ENCODE data around the gene ZNF559.
A peak's percentile ranks its signal among the peaks of the same experiment; 100 is the strongest.
"Not testable (repeated sequence)": the region's sequence is repeated elsewhere in the genome, so short reads cannot be mapped to it uniquely, and the experiment has no call there.

Gene ZNF559

GRCh38 chr19:9309139-9309973 is 14.6 kb upstream of the ZNF559 start, which contains the start of gene ZNF699:
Gene ZNF699 (minus strand): TSS chr19:9309838. CDS start chr19:9305119, 4,719 bp downstream.
- TF ChIP-seq, protein P1, sequence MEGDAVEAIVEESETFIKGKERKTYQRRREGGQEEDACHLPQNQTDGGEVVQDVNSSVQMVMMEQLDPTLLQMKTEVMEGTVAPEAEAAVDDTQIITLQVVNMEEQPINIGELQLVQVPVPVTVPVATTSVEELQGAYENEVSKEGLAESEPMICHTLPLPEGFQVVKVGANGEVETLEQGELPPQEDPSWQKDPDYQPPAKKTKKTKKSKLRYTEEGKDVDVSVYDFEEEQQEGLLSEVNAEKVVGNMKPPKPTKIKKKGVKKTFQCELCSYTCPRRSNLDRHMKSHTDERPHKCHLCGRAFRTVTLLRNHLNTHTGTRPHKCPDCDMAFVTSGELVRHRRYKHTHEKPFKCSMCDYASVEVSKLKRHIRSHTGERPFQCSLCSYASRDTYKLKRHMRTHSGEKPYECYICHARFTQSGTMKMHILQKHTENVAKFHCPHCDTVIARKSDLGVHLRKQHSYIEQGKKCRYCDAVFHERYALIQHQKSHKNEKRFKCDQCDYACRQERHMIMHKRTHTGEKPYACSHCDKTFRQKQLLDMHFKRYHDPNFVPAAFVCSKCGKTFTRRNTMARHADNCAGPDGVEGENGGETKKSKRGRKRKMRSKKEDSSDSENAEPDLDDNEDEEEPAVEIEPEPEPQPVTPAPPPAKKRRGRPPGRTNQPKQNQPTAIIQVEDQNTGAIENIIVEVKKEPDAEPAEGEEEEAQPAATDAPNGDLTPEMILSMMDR (IDR thresholded peaks at IDR 0.05; ENCODE audit: low read length, missing control alignments), result no peak
- DNase-seq (ENCODE audit: low read depth), result peak; percentile 98
- H3K4me3 ChIP-seq (replicated peaks; ENCODE audit: low read depth, low read length), result peak within 1 kb of the TSS; percentile 77

- TF ChIP-seq, protein P1 (IDR thresholded peaks at IDR 0.05; ENCODE audit: low read length, missing control alignments), result no peak
- H3K4me3 ChIP-seq (replicated peaks; ENCODE audit: low read depth, low read length), result peak overlapping the region; percentile 77
- DNase-seq (ENCODE audit: low read depth), result peak; percentile 93
Observed at GRCh38 chr19:9309974-9310446, 14.0 kb upstream of the ZNF559 start.

DNA sequence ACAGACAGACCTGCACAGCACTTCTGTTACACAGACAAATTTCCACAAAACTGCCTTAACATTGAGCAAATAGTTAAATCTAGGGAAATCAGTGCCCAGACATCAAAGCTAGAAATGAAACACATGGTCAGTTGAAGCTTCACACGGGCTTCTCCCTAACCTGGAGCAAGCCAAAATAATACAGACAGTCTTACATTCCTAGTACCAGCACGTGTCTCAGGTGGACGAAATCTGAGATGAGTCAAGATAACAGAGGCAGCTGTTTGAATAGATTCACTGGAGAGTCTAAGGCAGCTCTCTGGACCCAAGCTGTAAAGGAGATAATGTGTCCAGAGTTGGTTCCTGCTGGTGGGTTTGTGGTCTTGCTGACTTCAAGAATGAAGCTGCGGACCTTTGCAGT is 10.2 kb upstream of the ZNF559 start:
- TF ChIP-seq, protein P1 (IDR thresholded peaks at IDR 0.05; ENCODE audit: low read length, missing control alignments), result no peak
- no peak overlapping the region for H3K4me3 ChIP-seq (replicated peaks; ENCODE audit: low read depth, low read length)
- DNase-seq (ENCODE audit: low read depth), result no peak

DNA sequence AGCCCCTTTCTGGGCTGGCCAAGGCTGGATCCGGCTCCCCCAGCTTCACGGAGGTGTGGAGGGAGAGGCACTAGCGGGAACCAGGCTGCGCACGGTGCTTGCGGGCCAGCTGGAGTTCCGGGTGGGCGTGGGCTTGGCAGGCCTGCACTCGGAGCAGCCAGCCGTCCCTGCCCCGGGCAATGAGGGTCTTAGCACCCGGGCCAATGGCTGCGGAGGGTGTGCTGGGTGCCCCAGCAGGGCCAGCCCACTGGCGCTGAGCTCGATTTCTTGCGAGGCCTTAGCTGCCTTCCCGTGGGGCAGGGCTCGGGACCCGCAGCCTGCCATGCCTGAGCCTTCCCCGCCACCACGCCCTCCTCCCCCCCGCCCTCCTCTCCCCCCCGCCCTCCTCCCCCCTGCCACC is 2.6 kb upstream of the ZNF559 start:
- TF ChIP-seq, protein P1 (IDR thresholded peaks at IDR 0.05; ENCODE audit: low read length, missing control alignments), result no peak
- DNase-seq (ENCODE audit: low read depth), result no peak
- no peak overlapping the region for H3K4me3 ChIP-seq (replicated peaks; ENCODE audit: low read depth, low read length)

DNA sequence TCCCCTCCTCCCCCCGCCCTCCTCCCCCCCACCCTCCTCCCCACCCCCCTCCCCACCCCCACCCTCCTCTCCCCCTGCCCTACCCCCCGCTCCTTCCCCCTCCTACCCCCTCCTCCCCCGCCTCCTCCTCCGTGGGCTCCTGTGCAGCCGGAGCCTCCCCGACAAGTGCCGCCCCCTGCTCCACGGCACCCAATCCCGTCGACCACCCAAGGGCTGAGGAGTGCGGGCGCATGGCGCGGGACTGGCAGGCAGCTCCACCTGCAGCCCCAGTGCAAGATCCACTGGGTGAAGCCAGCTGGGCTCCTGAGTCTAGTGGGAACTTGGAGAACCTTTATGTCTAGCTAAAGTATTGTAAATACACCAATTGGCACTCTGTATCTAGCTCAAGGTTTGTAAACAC is 2.2 kb upstream of the ZNF559 start:
- H3K4me3 ChIP-seq (replicated peaks; ENCODE audit: low read depth, low read length); DNase-seq (ENCODE audit: low read depth): not testable (repeated sequence)

GRCh38 chr19:9322201-9322600 is 1.8 kb upstream of the ZNF559 start:
- H3K4me3 ChIP-seq (replicated peaks; ENCODE audit: low read depth, low read length); DNase-seq (ENCODE audit: low read depth): not testable (repeated sequence)

GRCh38 chr19:9323557-9323918 is 441 bp upstream of the ZNF559 start:
- peak overlapping the region; percentile 87 for H3K4me3 ChIP-seq (replicated peaks; ENCODE audit: low read depth, low read length)
- TF ChIP-seq, protein P1 (IDR thresholded peaks at IDR 0.05; ENCODE audit: low read length, missing control alignments), result no peak
- peak; percentile 88 for DNase-seq (ENCODE audit: low read depth)

- no peak for DNase-seq (ENCODE audit: low read depth)
- TF ChIP-seq, protein P1 (IDR thresholded peaks at IDR 0.05; ENCODE audit: low read length, missing control alignments), result no peak
- H3K4me3 ChIP-seq (replicated peaks; ENCODE audit: low read depth, low read length), result peak overlapping the region; percentile 87
Observed at GRCh38 chr19:9324584-9324962, 594 bp downstream of the ZNF559 start.
